Measurements from ENCODE around the gene KIZ.

GRCh38 chr20:21099751-21100577 lies 25.9 kb upstream of the KIZ start:
- TF ChIP-seq POLR2AphosphoS5 (IDR thresholded peaks at IDR 0.05; ENCODE audit: low read depth, low read length) (no peak), REST (IDR thresholded peaks at IDR 0.05; ENCODE audit: insufficient read depth in 1 of 2, low read depth in 2 of 2, low read length in 2 of 2) (no peak)

Measured in PFSK-1 (cell line).